ENCODE results near the gene DNAJC25.

DNAJC25 gene

DNA sequence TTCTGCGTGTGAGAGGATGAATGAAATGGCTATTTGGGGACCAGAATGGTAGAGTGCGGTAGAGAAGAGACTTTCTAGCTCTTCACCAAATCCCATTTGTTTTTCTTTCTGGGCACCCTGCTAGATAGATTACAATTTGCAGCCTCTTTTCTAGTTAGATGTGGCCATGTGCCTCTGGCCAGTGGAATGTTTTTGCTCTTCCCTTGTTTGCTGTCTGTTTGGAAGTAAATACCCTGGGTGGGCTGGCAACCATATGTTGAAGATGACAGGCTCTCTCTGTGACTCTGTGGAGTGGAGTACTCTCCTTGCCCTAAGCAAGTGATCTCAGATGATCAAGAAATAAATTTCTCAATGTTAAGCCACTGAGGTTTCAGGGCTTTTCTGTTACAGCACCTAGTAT is 43.2 kb downstream of the DNAJC25 start:
- no peak for DNase-seq

GRCh38 chr9:111676116-111676515 is 45.0 kb downstream of the DNAJC25 start:
- no peak for DNase-seq

DNA sequence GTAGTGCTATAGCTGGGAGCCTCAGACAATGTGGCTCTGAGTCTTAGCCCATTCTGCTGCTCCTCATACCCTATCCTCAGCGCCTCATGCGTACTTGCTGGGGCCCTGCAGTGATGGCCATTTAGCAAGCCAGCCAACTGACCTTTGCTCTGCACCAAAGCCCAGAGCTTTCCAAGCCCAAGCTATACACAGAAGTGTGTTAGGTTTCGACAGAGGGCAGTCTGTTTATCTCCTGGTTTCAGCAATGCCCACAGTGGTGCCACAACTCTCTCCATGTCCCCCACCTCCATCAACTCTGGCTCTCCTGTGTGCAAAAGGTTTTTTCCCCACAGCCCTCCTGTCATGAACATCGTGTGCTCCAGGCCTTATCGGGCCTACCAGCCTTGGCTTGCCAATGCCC is 47.2 kb downstream of the DNAJC25 start:
- DNase-seq: no peak

GRCh38 chr9:111679199-111679598 is 48.1 kb downstream of the DNAJC25 start:
- DNase-seq: no peak

DNA sequence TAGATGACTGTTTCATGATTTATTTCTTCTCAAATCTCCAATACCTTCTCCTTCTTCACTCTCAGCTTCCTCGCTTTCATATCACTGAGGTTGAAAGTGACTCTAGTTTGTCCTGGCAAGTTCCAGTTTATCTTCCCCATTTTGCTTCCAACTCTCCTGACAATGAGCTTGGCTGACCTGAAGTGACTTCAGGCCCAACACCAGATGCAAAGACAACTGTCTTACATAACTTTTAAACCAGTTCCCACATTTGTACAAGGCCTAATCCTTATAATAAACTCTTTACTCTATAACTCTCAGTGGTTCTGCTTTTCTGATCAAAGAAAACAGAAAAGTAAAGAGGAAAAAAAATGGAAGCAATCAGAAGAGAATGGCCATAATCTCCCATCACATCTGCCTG is 52.3 kb downstream of the DNAJC25 start:
- DNase-seq: no peak

GRCh38 chr9:111691672-111692329 is 60.7 kb downstream of the DNAJC25 start:
- peak; percentile 52 for DNase-seq

DNA sequence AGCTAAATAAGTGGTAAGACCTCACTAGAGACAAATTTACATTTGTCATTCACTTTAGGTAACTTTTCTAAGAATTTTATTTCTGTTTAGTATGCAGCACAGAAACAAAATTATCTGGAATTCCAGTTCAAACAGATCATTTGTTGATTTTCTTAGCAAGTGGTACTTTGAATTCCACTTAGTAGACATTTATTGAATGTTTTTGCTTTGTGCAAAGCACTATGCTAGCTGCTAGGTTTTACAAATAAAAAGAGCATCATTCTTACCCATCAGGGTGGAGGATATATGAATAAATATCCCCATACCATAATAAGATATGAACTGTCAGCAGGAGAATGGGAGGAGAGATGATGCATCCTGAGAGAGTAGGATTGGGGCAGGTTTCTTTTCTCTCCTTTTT is 65.7 kb downstream of the DNAJC25 start:
- no peak for DNase-seq

GRCh38 chr9:111700776-111701175 is 69.6 kb downstream of the DNAJC25 start:
- DNase-seq: no peak
